ENCODE results near the gene RPL13. TPM values are rescaled to one million over a fixed set of nuclear protein-coding genes. Genes with fewer than 3 reads are reported as not detected.
A peak's percentile ranks its signal among the peaks of the same experiment; 100 is the strongest.

RPL13 gene
- polyA plus RNA-seq, 4 donors, result 1,722 to 3,231 (median 2,380) TPM

DNA sequence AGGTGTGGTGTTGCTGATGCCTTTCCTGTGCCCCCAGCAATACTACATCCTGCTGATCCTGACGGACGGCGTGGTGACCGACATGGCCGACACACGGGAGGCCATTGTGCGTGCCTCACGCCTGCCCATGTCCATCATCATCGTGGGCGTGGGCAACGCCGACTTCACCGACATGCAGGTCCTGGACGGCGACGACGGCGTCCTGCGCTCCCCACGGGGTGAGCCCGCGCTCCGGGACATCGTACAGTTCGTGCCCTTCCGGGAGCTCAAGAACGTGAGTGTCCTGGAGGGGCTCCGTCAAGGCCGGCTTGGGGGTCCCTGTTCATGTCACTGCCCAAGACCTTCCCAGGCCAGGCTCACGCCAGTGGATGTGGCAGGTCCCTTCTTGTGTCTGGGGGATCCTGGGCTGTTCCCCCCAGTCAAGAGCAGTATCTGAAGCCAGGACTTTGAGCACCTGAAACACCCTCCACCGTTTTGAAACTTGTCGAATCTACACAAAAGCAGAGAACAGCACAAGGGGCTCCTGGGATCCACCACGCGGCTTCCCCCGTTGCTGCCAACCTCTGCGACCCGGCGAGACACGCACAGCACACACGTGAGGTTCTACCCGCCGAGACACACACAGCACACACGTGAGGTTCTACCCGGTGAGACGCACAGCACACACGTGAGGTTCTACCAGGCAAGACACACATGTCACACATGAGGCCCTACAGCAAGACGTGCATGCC is 35.0 kb downstream of the RPL13 start:
- no peak for DNase-seq (ENCODE audit: low read depth in 4 of 4, low spot score in 2 of 4)

DNA sequence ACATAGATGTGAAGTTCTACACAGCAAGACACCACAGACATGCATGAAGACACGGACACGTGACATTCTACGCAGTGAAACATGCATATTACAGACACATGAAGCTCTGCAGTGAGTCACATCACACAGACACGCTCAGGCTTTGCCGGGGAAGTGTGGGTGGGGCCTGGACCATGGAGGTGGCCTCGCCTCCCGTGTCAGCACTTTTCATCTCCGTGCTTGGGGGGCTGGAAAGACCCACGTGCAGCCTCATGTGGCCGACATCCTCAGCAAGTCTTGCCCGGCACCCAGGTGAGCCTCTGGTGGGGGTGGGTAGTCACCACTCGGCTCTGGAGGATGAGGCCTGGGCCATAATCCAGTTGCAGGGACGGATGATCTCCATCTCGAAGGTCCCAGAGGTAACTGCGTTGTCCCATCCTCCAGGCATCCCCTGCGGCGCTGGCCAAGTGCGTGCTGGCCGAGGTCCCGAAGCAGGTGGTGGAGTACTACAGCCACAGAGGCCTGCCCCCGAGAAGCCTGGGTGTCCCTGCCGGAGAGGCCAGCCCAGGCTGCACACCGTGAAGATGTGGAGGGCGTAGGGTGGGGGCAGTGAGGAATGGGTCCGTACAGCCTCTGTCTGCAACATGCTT is 35.7 kb downstream of the RPL13 start:
- DNase-seq (ENCODE audit: low read depth in 4 of 4, low spot score in 2 of 4), result no peak

DNA sequence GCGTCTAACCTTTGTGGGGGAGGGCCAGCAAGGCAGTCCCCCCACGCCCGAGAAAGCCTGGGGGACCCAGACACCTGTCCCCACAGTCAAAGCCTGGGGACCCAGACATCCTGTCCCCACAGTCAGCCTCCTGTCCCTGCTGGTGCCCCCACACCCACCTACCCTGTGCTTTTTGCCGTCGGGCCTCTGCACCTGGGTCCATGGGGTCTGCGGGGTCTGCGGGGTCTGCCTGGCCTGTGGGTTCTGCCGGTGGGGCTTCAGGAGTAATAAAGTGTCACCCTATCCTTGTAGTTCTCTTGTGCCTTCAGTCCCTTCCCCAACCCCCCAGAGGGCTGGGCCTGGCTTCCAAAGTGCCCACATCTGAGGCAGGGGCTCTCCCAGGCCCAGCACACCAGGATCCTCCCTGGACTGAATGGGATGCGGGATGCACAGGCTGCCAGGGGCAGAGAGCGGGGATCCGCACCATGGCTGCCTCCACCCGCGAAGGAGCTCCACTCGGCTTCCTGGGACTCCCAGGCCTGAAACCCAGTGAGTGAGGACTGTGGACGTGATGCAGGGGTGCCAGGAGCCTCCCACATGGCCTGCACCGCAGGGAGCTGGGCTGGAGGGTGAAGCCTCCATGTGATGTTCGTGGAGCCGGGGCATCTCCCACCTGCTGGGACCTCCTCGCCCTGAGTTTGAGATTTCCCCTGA is 36.6 kb downstream of the RPL13 start:
- DNase-seq (ENCODE audit: low read depth in 4 of 4, low spot score in 2 of 4), result no peak

DNA sequence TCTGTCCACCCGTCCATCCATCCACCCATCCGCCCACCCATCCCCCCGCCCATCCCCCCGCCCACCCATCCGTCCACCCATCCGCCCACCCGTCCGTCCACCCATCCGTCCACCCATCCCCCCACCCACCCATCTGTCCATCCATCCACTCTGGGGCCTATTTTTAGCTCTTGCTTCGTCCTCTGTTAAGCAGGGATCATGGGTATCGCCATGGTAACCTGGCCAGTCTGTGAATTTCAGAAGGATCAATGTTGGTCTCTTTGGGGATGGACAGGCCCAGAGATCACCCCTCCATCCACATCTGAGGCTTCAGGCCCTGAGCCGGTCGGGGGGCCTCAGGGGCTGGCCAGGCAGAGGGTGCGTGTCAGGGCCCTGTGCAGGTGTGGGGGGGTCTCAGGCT is 37.7 kb downstream of the RPL13 start:
- no peak for DNase-seq (ENCODE audit: low read depth in 4 of 4, low spot score in 2 of 4)

DNA sequence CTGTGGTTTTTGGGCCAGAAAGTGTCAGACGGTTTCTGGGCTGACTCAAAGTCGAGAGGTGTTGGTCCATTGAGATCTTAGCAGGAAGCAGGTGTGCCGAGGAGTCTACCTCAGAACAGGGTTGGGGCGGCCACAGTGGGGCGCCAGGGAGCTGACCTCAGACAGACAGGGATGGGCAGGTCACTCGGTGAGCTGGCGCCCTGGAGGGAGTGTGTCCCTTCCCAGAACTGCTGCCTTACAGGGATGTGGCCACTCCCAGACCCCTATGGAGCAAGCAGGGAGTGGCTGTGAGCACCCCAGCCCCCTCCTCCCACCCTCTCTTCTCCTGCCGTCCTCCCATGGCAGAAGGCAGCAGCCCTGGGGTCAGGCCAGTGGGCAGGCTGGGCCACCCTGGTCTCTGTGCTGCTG is 39.0 kb downstream of the RPL13 start:
- DNase-seq (ENCODE audit: low read depth in 4 of 4, low spot score in 2 of 4), result no peak

DNA sequence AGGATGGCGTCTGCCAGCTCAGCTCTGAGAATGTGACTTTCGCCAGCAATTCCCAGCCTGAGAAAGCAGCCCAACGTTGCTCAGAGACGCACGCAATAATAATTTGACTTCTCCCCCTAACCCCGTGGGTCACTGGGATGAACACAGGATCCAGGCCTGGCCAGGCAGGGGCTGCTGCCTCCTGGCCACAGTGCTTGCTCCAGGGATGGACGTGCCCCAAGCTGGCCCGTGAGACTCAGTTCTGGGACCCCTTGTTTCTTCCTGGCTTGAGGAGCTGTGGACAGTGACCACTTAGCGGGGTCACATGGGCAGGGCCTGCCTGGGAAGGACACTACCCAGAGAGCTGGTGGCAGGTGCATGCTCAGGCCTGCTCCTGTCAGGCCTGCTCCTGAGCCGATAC is 39.4 kb downstream of the RPL13 start:
- DNase-seq (ENCODE audit: low read depth in 4 of 4, low spot score in 2 of 4), result no peak

DNA sequence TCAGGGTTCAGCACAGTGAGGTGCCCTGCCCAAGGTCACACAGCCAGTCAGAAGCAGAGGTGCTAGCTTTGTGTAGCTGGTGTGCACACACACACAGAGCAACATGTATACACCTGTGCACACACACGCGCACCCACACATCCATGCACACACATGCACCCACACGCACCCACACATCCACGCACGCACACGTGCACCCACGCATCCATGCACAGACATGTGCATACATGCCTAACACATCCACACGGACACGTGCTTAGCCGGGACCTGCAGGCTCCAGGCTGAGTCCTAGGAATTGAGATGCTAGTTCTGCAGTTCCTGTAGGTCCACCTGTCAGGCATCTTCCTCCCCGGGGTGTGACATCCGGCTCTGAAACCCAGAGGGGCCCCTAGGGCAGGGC is 39.9 kb downstream of the RPL13 start:
- DNase-seq (ENCODE audit: low read depth in 4 of 4, low spot score in 2 of 4), result no peak

DNA sequence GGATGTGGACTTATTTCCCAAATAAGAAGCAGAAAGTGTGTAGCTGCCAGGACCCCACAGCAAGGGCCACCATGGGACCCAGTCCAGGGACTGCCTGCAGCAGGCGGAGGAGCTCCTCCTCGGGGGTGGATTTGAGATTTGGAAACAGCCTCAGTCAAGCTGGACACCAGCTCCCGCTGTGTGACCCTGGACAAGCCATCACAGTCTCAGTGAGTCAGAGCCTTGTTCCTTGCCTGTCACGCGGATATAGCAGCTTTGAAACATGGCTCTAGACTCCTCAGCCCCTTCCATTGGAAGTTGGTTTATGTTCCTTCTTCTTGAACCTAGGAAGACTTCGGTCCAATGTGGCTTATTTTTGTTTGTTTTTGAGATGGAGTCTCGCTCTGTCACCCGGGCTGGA is 40.5 kb downstream of the RPL13 start:
- no peak for DNase-seq (ENCODE audit: low read depth in 4 of 4, low spot score in 2 of 4)

DNA sequence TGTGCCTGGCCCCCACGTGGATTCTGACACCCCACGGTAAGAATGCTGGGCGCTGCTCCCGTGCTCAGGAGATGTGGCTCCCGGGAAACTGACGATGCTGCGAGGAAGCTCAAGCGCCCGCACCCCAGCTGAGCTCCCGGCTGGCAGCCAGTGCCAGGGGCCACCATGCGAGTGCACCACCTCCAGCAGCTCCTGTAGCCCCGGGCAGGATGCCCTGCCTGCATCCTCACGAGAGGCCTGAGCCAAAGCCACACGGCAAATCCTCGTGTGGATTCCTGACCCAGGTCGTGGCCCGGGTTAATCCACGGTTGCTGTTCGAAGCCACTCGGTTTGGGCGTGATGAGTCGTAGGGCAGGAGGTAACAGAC is 41.4 kb downstream of the RPL13 start:
- no peak for DNase-seq (ENCODE audit: low read depth in 4 of 4, low spot score in 2 of 4)

DNA sequence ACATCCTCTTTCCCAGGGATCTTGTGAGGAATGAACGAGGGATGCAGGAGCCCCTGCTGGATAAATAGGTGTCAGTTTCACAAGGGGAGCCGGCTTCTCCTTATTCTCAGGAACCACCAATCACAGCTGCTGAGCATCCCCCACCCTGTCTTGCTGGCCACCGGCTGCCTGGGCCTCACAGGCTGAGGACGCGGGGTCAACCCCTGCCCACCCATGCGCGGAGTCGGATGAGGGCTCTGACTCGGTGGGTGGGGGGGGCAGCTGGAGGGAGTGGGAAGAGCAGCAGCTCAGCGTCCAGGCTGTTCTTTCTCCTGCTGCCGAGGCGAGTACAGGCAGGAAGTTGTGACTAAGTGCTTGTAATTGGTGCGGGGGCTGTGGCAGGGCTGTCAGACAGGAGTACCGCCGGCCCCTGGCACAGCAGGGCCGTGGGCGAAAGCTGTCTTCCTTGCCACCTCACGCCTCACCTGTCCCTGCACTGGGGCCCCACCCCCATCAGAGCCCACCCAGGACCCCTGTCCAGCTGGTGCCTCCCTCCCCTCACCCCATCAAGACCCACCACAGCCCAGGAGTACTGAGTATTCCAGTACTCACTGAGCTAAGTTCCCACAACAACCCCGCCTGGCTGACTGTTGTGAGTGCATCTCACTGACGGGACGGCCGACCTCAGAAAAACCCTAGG is 41.9 kb downstream of the RPL13 start:
- DNase-seq (ENCODE audit: low read depth in 4 of 4, low spot score in 2 of 4), result peak in 3 of 4 donors; percentile 80 to 84 (median 81)

DNA sequence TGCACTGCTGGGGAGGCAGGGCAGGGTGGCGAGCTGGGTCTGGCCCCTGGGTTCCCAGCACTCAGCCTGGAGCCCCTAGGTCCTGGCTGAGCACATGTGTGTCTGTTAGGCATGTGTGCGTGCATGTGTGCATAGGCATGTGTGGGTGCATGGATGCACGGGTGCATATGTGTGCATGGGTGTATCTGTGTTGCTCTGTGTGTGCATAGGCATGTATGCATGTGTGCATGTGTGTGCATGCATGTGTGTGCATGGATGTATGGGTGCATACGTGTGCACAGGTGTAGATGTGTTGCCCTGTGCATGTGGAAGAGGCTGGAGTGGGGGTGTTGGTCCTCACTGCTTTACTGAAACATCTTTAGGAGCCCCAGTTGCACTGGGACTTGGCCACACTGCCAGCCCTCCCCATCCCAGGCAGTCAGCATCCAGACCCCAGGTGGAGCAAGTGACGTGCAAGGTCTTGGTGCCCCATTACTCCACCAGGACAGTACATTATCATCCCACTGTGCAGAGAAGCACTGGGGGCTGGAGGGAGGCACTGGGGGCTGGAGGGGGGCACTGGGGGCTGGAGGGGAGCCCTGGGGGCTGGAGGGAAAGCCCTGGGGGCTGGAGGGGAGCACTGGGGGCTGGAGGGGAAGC is 42.6 kb downstream of the RPL13 start:
- DNase-seq (ENCODE audit: low read depth in 4 of 4, low spot score in 2 of 4), result no peak

DNA sequence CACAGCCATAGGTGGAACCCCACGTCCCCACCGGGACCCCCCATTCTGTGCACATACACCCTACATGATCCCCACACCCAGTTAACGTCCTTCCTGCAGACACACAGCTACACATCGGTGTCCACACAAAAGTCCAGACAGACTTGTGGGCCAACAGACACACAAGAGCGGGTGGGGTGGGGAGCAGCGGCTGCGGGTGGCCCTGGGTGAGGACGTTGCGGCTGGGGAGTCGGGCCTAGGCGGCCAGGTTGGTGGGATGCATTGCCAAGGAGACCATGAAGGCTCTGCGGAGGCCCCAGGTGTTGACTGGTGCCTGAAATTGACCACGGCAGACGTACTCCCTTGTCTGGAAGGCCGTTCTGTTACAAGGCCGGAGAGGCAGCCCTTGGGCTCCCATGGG is 44.3 kb downstream of the RPL13 start:
- DNase-seq (ENCODE audit: low read depth in 4 of 4, low spot score in 2 of 4), result no peak

DNA sequence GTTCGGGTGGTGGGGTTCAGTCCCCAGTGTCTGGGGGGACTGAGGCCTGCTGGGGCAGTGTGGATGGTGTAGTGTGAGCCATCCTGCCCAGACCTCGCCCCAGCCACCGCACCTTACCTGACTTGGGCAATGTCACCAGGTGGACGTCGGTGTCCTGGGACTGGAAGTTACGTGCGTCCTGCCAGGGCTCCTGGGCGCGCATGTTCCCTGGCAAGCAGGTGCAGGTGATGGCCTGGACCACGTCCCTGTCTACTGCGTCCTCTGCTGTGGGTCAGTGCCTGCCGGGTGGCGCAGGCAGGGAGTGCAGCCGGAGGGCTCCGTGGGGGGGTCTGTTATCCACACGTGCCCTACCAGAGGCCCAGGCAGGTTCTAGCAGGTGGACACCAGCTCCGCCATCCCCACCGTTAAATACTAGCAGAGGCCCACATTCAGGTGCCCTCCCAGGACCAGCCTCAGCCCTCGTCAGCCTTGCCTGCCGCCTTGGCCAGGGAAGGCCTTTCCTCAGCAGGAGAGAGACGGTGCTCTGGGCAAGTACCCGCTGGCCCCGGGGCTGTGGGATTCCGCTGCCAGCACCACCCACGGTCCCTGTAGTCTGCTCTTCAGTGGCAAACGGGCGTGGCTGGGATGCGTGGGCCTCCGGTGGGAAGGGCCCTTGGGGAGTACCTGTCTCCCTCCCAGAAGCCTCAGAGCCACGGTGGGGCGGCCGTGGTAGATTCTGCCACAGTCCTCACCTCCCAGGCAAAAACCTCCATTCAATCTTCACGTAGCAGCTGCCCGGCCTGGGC is 44.9 kb downstream of the RPL13 start:
- no peak for DNase-seq (ENCODE audit: low read depth in 4 of 4, low spot score in 2 of 4)

DNA sequence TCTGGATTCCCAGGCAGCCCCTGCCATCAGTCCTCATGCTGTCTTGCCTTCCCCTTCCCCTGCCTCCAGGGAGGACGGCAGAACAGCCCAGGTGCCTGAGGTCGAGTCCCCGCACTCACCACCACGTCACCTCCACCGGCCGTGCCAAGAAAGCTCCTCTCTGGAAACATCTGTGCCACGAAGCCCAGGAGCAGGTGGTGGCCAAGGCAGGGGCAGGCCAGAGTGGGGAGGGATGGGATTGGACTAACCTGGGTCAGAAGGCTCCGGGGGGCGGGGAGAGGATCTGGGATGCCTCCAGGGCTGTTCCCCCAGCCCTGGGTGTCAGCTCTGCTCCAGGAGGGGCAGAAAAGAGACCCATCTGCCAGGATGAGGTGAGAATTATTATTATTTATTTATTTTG is 45.5 kb downstream of the RPL13 start:
- DNase-seq (ENCODE audit: low read depth in 4 of 4, low spot score in 2 of 4), result no peak

DNA sequence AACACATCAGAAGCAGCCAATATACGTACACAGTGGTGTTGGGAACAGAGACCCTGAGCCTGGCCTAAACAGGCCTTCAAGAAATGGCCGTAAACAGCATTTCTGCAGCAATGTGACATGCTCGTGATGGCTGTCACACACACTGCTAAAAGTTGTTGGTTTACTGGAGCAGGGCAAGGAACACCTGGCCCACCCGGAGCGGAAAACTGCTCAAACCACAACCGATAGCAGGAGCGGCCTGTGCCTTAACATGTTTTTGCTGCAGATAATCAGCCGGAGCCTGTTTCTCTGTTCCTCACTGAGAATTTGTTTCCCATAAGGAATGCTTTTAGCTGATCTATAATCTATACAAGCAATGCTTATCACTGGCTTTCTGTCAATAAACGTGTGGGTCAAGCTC is 47.0 kb downstream of the RPL13 start:
- DNase-seq (ENCODE audit: low read depth in 4 of 4, low spot score in 2 of 4), result no peak

DNA sequence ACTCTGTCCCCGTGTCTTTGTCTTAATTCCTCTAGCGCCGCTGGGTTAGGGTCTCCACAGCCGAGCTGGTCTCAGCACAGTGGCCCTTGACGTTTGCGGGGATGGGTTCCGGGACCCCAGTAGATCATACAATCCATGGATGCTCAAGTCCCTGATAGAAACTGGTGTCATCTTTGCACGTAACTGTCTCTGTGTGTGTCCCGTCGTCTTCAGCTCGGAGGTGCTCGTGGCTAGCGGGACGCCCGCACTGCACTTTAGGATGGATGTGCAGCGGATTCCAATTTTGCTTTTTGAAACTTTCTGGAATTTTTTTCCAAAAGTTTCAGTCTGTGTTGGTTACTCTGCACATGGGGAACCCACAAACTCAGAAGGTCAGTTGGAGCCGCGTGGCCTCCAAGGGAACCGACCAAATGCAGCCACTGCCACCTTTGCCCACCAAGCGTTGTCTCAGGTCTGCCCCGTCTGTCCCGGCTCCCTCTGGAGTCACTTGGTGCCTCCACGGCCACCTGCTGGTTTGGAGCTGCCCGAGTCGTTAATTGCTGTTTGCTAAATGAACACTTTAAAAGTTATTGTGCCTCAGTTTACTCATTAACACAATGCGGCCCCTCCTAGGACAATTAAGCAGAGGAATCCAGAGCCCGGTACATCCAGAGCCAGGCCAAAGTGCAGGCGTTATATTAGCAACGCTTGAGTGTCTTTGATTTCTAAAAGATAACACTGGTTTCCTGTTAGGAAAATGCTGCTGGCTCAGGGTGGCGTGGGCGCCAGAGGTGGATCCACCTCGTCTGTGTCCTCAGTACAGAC is 47.7 kb downstream of the RPL13 start:
- DNase-seq (ENCODE audit: low read depth in 4 of 4, low spot score in 2 of 4), result no peak

DNA sequence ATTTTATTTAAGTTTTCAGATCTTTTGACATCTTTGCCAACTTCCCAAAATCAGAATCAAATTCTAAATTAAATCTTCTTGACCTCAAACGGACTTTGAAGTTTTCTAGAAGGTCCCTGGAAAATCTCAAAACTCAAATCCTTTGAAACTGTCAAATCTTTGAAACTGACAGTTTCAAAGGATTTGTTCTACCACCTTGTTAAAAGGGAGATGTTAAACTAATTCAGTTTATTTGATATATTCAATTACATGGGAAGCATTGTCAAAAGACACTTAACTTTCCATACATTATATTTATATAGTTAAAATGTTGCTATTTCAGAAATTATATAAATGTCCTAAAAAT is 49.6 kb downstream of the RPL13 start:
- no peak for DNase-seq (ENCODE audit: low read depth in 4 of 4, low spot score in 2 of 4)

DNA sequence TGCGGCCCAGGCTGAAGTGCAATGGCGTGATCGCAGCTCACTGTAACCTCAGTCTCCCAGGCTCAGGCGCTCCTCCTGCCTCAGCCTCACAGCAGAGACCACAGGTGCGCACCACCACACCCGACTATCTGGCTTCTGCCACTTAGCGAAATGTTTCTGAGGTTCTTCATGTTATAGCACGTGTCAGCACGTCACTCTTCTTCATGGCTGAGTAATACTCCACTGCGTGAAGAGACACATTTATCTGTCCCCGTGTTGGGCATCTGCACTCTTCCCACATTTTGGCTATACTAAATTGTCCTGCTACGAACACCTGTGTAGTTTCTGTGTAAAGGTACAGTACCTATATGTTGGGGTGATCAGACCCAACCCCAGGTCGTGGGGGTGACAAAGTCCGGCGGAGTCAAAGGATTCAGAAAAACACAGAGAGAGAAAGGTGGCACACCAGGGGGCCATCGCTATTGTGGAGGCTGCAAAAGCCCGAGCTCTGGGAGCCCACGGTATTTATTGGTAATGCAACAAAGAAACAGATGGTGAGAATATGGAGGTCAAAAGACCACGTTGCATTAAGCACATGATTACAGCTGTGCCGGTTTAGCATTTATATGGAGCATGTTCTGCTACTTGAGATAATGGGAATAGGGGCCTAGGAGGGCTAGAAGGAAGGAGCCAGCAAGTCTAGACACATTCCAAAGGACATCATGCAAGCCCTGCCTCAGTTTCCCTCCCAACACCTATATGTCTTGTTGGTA is 52.1 kb downstream of the RPL13 start:
- no peak for DNase-seq (ENCODE audit: low read depth in 4 of 4, low spot score in 2 of 4)
